WI38 (cell line): ENCODE data around the gene PCIF1.
"Not testable (repeated sequence)": the region's sequence is repeated elsewhere in the genome, so short reads cannot be mapped to it uniquely, and the experiment has no call there.

Experiments
- H3K4me3 ChIP-seq: 2 replicates; pipeline ENCODE4 v1.5.1; 2011; ENCODE audit warnings: low read depth, mild to moderate bottlenecking, control low read depth, low read length
- CTCF ChIP-seq: IDR thresholded peaks from 2 replicates; pipeline ENCODE4 v1.5.1; 2012; ENCODE audit warnings: low read depth, mild to moderate bottlenecking, control low read depth, low read length

Gene PCIF1

DNA sequence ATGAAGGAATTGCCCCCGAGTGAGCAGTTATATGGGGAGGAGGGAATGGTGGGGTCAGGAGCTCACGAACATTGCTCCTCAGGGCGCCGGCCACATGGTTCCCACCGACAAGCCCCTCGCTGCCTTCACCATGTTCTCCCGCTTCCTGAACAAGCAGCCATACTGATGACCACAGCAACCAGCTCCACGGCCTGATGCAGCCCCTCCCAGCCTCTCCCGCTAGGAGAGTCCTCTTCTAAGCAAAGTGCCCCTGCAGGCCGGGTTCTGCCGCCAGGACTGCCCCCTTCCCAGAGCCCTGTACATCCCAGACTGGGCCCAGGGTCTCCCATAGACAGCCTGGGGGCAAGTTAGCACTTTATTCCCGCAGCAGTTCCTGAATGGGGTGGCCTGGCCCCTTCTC lies 36.2 kb upstream of the PCIF1 start:
- TF ChIP-seq CTCF, result no peak

DNA sequence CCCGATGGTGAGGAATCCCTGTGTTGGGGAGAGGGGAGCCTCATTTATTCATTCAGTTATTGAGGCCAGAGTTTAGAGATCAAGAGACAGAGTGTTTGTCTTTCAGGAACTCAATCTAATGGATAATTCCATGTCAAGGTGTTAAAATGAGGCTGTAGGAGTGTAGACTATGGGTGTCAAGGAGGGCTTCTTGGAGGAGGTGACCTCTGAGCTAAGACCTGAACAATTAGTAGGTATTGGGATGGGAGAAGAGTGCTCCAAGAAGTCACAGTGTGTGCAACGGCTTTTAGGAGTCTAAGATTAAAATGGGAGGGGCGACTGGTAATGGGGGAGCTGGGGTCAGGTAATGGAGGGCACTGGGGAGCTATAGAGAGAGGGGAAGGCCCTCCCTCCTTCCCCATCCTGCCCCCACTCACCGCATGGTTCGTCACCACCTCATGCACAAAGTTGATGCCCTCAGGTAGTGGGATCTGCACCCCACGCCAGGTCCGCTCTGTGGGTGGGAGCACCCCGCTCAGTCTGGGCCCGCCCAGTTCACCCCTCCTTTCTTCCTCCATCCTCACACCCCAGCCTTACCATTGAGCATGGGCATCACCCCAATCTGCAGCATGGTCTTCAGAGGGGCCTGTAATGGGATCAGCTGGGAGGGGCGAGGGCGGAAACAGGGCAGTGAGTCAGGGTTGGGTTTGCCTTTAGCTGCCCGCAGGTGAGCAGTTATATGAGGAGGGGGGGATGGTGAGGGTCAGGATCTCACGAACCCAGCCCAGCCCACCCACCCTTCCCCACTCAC lies 35.2 kb upstream of the PCIF1 start:
- no peak for TF ChIP-seq CTCF

More for the DNA sequence above, 36.2 kb upstream of the PCIF1 start:
- H3K4me3 ChIP-seq, result no peak overlapping the region

DNA sequence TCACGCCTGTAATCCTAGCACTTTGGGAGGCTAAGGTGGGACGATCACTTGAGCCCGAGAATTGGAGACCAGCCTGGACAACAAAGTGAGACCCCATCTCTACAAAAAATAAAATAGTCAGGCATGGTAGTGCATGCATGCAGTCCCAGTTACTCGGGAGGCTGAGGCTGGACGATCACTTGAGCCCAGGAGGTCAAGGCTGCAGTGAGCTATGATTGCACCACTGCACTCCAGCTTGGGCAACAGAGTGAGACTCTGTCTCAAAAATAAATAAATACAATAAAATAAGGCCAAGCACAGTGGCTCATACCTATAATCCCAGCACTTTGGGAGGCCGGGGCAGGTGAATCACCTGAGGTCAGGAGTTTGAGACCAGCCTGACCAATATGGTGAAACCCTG lies 33.2 kb upstream of the PCIF1 start:
- H3K4me3 ChIP-seq, result not testable (repeated sequence)

More for the DNA sequence above, 35.2 kb upstream of the PCIF1 start:
- H3K4me3 ChIP-seq, result no peak overlapping the region

GRCh38 chr20:45902199-45902701 lies 32.2 kb upstream of the PCIF1 start:
- TF ChIP-seq CTCF, result no peak
- no peak overlapping the region for H3K4me3 ChIP-seq

- no peak overlapping the region for H3K4me3 ChIP-seq
- TF ChIP-seq CTCF, result no peak
Measured at GRCh38 chr20:45904583-45905504, 29.6 kb upstream of the PCIF1 start.

DNA sequence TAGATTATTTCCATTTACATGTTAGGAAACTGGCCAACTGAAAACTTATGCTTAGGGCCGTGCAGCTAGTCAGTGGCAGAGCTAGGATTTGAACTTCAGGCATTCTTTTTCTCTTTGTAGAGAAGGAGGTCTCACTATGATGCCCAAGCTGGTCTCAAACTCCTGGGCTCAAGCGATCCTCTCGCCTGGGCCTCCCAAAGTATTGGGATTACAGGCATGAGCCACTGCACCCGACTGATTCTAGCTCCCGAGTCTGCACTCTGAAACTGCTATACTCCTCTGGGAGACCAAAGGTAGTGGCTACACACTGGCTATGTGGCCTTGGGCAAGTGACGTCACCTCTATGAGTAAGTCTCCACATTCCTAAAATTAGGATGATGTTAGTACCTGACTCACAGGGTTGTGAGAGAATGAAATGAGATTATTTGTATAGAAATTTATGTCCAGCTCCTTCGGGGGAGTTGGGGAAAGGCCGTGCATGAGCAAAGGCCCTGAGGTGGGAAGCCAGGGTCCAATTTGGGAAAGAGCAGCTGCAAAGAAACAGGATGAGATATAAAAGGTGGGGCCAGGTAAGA lies 28.9 kb upstream of the PCIF1 start:
- no peak for TF ChIP-seq CTCF
- H3K4me3 ChIP-seq, result no peak overlapping the region

- no peak for TF ChIP-seq CTCF
Measured at GRCh38 chr20:45907219-45907948, 27.1 kb upstream of the PCIF1 start.

More at GRCh38 chr20:45907219-45907948, 27.1 kb upstream of the PCIF1 start:
- no peak overlapping the region for H3K4me3 ChIP-seq
